ENCODE results near the gene ZFAND6. TPM values are rescaled to one million over a fixed set of nuclear protein-coding genes. Genes with fewer than 3 reads are reported as not detected.

The ZFAND6 gene
- total RNA-seq, 4 donors from 2014 or later, result 85.1 to 151 (median 120) TPM

- ATAC-seq (ENCODE audit: low FRiP score), result no peak
- DNase-seq (ENCODE audit: low spot score), result no peak
- TF ChIP-seq CTCF (IDR thresholded peaks at IDR 0.05), result no peak
These were observed 27.6 kb downstream of the ZFAND6 start for GRCh38 chr15:80087104-80087503.

GRCh38 chr15:80090041-80090440 is 30.6 kb downstream of the ZFAND6 start:
- TF ChIP-seq CTCF (IDR thresholded peaks at IDR 0.05), result no peak
- DNase-seq (ENCODE audit: low spot score) (no peak), ATAC-seq (ENCODE audit: low FRiP score) (no peak)

- DNase-seq (ENCODE audit: low spot score) (no peak), ATAC-seq (ENCODE audit: low FRiP score) (no peak)
- no peak for TF ChIP-seq CTCF (IDR thresholded peaks at IDR 0.05)
These were observed 31.5 kb downstream of the ZFAND6 start for GRCh38 chr15:80090879-80091503.

- TF ChIP-seq CTCF (IDR thresholded peaks at IDR 0.05), result no peak
- ATAC-seq (ENCODE audit: low FRiP score), result peak; percentile 98
These were observed 34.5 kb downstream of the ZFAND6 start for GRCh38 chr15:80093854-80094418.

GRCh38 chr15:80095511-80095910 is 36.0 kb downstream of the ZFAND6 start:
- no peak for TF ChIP-seq CTCF (IDR thresholded peaks at IDR 0.05)
- ATAC-seq (ENCODE audit: low FRiP score) (no peak), DNase-seq (ENCODE audit: low spot score) (no peak)

More at GRCh38 chr15:80093854-80094418, 34.5 kb downstream of the ZFAND6 start:
- DNase-seq (ENCODE audit: low spot score), result peak; percentile 42

GRCh38 chr15:80095969-80096368 is 36.5 kb downstream of the ZFAND6 start:
- no peak for ATAC-seq (ENCODE audit: low FRiP score)
- TF ChIP-seq CTCF (IDR thresholded peaks at IDR 0.05), result no peak
- DNase-seq (ENCODE audit: low spot score), result no peak

- DNase-seq (ENCODE audit: low spot score), result no peak
- no peak for ATAC-seq (ENCODE audit: low FRiP score)
- no peak for TF ChIP-seq CTCF (IDR thresholded peaks at IDR 0.05)
These were observed 38.9 kb downstream of the ZFAND6 start for GRCh38 chr15:80098341-80098740.
